Measurements from ENCODE around the gene TDRD15.

DNA sequence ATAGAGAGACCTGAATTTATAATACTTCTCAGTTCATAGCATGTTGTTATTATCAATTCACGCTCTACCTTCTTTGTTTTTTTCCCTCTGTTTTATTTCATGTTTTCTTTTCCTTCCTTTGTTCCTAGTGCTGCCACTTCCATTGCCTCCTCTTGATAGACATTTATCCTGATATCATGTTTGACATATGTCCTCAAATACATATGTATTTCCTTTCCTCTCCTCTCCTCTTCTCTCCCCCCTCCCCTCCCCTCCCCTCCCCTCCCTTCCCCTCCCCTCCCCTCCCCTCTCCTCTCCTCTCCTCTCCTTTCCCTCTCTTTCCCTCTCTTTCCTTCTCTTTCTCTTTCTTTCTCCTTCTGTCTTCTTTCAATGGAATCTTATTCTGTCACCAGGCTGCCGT is 67.8 kb downstream of the TDRD15 start:
- TF ChIP-seq, protein P1, sequence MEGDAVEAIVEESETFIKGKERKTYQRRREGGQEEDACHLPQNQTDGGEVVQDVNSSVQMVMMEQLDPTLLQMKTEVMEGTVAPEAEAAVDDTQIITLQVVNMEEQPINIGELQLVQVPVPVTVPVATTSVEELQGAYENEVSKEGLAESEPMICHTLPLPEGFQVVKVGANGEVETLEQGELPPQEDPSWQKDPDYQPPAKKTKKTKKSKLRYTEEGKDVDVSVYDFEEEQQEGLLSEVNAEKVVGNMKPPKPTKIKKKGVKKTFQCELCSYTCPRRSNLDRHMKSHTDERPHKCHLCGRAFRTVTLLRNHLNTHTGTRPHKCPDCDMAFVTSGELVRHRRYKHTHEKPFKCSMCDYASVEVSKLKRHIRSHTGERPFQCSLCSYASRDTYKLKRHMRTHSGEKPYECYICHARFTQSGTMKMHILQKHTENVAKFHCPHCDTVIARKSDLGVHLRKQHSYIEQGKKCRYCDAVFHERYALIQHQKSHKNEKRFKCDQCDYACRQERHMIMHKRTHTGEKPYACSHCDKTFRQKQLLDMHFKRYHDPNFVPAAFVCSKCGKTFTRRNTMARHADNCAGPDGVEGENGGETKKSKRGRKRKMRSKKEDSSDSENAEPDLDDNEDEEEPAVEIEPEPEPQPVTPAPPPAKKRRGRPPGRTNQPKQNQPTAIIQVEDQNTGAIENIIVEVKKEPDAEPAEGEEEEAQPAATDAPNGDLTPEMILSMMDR (IDR thresholded peaks at IDR 0.05): no peak
- TF ChIP-seq POLR2A (IDR thresholded peaks at IDR 0.05) (no peak), POLR2AphosphoS5 (IDR thresholded peaks at IDR 0.05) (no peak)

All from upper lobe of left lung (tissue), 4 donors.